Measurements from ENCODE around the gene YJEFN3.

YJEFN3 gene

DNA sequence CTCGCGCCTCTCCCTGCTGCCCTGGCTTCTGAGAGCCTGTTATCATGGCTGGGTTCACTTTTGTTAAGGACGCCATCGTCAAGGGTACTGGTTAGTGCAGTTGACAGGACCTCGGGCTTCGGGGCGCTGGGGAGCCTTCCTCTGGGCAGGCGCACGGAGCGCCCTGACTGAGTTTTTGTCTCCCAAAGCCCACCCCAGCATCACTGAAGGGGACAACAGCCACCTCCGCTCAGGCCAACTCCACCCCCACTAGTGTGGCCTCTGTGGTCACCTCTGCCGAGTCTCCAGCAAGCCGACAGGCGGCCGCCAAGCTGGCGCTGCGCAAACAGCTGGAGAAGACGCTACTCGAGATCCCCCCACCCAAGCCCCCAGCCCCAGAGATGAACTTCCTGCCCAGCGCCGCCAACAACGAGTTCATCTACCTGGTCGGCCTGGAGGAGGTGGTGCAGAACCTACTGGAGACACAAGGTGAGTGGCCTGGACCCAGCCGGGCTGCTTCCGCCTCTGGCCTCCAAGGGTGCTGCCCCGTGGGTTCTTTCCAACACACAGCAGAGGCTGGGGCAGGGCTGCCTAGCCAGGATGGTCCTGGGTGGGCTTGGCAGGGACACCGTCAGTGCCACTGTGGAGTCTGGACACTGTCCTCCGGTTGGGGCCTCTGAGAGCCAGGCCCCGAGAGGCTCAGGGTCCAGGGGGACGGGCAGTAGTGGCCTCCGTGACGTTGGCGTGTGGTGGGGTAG lies 30.3 kb upstream of the YJEFN3 start:
- DNase-seq (ENCODE audit: low spot score): no peak
- FAIRE-seq: no peak

DNA sequence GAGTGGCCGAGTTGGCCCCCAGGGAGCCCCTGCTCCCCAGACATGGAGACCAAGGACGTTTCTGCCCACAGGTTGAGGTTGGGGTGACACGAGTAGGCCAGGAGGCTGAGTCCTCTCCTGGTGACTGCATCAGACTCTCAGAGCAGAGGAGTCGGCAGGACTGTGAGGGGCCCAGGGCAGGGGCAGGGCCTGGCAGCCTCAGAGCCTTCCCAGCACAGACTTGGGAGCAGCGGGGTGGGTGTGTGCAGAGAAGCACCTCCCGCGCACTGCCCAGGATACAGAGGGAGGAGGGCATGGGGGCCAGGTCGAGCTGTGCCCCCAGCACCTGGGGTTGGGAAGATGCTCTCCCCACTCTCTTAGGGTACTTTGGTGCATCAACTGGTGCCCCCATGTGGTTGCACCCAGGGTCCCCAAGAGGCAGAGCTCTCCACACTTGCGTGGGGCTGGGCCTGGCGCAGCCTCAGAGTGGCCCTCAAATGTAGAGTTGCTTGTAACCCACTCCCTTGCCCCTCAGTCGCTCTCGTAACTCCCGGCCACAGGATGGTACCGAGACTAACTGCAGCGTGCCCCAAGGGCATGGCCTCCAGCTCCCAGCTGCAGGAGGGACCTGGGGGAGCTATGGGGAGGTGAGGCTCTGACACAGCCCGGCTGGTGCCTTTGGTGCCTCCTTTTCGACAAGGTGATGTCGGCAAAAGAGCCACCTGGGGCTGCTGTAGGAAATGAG lies 29.3 kb upstream of the YJEFN3 start:
- no peak for DNase-seq (ENCODE audit: low spot score)
- FAIRE-seq: no peak

DNA sequence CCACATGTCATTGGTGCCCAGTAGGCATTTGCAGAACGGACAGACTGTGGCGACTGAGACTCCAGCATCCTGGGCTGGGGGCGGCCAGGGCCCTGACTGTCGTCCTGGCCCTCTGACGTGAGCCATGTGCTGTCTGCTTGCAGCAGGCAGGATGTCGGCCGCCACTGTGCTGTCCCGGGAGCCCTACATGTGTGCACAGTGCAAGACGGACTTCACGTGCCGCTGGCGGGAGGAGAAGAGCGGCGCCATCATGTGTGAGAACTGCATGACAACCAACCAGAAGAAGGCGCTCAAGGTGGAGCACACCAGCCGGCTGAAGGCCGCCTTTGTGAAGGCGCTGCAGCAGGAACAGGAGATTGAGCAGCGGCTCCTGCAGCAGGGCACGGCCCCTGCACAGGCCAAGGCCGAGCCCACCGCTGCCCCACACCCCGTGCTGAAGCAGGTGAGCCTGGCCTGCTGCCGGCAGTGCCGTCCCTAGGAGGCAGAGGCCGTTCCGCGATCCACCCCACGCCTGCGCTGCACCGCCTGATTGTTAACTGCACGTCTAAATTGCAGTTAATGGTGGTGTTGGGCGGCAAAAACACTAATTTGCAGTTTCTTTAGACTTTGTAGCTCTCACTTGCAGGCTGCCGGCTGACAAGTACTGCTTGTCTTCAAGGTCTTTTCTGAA lies 27.6 kb upstream of the YJEFN3 start:
- FAIRE-seq: no peak
- DNase-seq (ENCODE audit: low spot score): no peak

DNA sequence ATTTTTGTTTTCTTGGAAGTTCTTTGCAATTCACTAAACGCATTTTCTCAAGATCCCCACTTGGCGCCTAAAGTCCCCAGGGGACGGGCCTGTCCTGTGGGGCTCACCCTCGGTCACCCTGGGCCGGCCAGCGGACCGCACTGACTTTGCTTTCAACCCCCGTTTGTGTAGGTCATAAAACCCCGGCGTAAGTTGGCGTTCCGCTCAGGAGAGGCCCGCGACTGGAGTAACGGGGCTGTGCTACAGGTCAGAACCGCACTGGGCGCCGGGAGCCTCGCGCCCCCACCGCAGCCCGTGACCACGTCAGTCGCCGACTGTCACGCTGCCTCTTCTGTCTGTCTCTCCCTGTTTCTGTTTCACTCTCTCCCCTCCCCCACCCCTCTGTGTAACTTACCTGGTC lies 26.9 kb upstream of the YJEFN3 start:
- DNase-seq (ENCODE audit: low spot score) (no peak), FAIRE-seq (no peak)

DNA sequence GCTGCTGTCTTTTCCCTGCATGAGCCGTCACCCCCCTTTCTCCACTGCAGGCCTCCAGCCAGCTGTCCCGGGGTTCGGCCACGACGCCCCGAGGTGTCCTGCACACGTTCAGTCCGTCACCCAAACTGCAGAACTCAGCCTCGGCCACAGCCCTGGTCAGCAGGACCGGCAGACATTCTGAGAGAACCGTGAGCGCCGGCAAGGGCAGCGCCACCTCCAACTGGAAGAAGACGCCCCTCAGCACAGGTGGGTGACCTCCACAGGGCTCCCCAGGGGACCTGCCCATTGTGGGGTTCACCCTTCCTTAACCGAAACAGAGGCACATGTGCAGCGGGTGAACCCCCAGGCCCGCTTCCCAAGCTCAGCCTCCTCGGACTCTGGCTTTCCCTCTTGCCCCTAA lies 26.4 kb upstream of the YJEFN3 start:
- FAIRE-seq: no peak
- DNase-seq (ENCODE audit: low spot score): no peak

DNA sequence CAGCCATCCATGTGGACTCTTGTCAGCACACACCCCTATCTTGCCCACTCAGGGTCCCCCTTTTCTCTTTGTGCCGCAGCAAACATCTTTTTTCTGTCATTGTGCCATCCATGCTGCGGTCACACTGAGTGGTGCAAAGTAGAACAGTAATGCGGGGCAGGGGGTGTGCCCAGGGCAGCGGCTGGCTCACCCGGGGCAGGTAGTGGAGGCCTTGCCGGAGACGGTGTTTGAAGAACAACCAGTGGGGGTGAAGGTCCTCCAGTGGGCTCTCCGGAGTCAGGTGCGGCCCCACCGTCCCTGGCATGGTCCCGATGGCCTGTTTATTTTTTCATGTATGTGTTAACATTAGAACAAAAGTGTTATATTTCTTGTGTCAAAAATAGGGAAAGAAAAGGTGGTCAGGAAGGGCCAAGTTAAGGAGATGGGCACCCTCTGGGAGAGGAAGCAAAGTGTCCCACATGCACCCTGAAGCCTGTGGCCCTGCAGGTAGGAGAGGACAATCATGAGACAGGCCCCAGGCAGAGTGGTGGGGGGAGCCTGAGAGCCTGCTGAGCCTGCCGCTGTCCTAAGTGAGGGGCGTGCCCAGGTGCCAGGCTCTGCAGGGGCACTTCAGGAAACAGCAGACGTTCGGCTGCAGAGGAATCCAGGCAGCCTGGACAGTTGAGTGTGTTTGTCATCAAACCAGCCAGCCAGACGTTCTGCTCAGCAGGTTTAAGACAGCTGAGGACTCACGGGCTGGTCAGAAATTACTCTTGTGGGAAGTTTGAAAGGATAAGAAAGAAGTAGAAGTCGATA lies 25.7 kb upstream of the YJEFN3 start:
- no peak for FAIRE-seq
- DNase-seq (ENCODE audit: low spot score): no peak

DNA sequence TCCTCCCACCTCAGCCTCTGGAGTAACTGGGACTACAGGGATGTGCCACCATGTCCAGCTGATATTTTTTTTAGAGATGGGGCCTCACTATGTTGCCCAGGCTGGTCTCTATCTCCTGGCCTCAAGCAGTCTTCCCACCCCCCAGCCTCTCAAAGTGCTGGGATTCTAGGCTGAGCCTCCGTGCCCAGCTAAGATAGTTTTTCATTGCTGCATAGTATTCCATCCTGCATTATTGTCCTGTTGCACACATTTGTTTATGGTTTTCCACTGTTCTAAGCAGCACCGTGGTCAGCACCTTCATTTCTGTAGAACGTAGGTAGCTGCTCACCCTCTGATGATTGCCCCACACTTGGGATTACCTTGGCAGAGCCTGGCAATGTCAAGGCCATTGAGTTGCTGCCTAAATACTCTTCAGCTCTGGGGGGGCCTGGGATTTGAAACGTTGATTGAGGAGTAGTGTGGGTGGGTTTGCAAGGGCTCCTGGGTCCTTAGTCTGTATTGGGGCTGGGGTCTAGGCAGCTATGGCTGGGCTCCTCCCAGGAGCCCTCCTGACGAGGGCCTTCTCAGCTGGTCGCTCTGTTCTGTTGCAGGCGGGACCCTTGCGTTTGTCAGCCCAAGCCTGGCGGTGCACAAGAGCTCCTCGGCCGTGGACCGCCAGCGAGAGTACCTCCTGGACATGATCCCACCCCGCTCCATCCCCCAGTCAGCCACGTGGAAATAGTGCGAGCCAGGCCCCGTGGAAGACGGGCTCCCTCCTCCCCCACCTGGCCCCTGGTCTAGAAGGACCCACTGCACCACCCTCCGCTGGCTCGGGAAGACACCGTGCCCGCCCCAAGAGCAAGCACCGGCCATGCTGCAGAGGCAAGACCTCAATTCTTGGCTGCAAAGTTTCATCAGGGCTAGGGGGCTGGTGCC lies 23.7 kb upstream of the YJEFN3 start:
- DNase-seq (ENCODE audit: low spot score) (no peak), FAIRE-seq (no peak)

DNA sequence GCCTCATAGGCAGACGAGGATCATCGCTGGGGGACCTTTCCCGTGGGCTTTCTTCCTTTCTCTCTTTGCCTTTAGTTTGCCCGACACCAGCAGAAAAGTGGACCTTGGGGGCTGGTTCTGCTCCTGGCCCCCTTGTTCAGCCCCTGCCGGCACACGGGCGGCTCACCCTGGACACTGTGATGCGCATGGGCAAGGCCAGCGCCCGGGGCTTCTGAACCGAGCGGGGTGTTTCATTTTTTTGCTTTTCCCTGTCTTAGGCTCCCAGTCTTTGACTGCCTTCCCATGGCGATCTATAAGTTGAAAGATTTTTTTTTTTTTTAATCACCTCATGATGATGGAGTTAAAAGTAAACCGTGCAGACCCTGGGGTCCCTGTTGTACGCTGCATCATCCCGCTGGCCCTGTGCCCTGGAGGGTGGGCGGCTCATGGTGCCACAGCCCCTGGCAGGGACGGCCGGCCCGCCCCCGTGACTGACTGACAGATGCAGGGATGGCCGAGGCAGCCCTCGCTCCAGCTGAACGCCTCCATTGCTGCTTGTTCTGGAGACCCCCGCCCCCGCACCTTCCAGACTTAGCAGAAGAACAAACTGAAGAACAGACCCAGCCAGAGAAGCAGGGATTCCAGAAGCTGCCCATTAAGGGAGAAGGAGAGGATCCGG lies 22.9 kb upstream of the YJEFN3 start:
- FAIRE-seq: no peak
- no peak for DNase-seq (ENCODE audit: low spot score)

DNA sequence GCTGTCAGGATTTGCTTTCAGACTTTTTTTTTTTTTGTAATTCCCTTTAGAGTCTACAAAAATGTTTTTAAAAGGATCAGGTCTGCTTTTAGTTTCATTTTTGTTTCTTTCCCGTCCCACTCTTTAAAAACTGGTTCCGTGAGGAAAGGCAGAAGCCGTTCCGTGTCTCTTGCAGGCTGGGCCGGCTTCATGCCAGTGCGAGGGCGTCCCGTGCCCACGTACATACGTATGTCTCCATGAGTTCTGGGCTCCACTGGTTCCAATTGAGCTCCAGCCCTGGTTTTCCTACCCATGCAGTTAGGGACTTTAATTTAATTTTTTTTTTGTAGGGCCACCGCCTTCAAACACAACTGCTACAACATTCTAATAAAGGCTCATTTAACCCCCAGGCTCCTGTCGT lies 22.1 kb upstream of the YJEFN3 start:
- FAIRE-seq: no peak
- no peak for DNase-seq (ENCODE audit: low spot score)

DNA sequence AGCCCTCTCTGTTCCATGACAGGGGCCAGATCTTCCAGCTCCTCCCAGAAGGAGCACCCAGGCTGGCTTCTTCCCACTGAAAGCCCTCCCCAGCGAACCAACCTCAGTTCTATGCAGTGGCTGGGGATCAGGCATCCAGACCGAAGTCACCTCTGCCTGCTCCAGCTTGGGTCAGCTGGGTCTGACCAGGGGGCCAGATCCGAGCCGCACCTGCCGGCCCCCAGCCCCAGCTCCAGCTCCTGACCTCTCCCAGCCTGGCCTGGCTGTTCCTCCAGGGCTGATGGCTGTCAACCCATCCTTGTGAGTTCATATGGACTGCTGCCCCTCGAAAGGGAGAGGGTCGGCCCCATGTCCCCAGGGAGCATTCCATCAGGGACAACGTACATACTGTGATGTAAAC lies 21.4 kb upstream of the YJEFN3 start:
- DNase-seq (ENCODE audit: low spot score) (no peak), FAIRE-seq (no peak)

DNA sequence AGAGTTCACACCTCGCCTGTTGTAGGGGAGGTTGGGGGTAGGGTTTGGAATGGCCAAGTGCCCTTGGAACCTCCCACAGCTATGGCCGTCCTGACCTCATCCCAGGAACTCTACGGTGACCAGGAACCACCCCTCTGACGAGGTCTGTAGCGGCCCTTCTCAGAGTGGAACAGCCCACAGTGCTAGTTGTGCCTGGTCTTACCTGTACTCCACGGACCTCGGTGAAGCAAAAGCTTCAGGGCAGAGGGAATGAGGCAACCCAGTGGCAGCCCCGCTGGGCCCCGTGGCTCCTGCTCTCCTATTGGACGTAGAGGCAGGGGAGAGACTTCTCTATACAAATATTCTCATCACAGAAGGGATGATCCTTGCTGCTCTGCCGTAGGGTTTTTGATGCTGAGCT lies 20.5 kb upstream of the YJEFN3 start:
- no peak for FAIRE-seq
- DNase-seq (ENCODE audit: low spot score): no peak

DNA sequence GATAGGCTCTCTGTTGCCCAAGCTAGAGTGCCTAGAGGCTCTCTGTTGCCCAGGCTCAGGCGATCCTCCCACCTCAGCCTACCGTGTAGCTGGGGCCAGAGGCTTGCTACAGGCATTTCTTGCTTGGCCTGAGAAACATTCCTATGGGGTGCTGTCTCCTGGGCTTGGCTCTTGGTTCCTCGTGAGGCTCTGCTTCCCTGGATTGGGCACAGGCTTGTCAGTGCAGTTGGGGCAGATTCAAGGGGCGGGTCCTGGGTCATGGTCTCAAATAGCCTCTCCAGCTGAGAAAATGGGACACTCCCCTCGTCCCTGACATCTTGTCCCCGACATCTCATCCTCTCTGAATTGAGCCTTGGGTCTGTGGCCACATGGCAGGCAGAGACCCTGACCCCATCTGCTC lies 18.3 kb upstream of the YJEFN3 start:
- no peak for FAIRE-seq
- no peak for DNase-seq (ENCODE audit: low spot score)

DNA sequence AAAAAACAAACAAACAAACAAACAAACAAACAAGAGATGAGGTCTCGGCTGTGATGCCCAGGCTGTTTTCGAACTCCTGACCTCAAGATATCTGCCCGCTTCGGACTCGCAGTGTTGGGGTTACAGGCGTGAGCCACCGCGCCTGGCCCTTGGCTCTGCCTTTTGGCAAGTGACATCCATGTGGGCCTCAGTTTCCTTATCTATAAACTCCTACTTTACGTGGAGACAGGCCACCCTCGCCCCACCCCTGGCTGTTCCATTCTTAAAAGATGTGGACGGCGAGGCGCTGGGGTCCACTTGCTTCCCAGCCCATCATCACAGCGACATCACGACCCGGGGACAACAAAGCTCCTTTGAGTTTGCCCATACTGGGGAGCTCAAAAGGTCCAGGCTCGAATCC lies 15.0 kb upstream of the YJEFN3 start:
- DNase-seq (ENCODE audit: low spot score): no peak

DNA sequence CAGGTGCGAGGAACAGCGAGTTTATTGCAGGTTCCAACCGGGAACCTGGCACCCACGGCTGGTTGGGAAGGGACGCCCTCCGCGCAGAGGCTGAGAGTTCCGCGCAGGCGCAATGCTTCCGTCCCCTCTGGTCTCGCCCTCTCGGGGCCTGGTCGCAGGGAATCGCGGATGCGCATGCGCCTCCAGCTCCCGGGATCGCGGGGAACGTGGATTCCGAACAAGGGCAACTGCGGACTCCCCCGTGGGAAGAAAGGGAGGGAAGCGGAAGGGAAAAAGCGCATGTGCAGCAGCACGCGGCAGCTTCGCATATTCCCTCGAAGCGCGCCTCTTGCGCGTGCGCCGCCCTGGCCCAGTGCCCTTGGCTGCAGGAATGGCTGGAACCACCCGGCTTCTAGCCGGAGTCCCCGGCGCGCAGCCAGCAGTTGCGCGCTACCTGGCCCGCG lies 14.5 kb upstream of the YJEFN3 start:
- no peak for DNase-seq (ENCODE audit: low spot score)

More for the DNA sequence above, 15.0 kb upstream of the YJEFN3 start:
- no peak for FAIRE-seq

DNA sequence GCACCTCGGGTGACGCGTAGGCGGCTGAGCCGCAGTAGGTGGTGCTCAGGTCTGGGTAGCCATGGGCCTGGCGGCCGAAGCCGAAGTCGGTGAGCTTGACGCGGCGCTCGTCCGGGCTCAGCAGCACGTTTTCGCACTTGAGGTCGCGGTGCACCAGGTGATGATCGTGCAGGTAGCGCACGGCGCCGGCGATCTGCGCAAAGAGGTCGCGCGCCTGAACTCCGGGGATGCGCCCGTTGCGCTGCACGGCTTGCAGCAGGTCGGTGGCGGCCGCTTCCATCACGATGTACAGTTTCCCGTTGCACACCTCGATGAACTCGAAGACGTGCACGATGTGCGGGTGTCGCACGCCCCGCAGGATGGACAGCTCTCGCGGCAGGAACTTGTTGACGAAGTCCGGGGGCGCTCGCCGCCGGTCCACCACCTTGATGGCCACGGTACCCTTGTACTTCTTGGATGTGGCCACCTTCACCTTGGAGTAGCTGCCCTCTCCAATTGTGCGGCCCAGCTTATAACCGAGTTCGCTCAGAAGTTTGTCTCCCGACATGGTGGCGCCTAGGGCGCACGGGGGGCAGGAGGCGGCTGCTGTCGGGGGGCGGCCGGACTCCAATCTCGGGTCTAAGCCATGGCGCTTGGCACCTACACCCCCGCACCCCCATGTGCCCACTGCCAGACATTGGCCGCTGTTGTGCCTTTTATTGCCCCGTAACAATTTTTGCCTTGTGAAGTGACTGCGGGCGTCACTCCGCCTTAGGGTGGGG lies 13.7 kb upstream of the YJEFN3 start, which contains the start of gene TSSK6:
TSSK6 (minus strand) TSS at position 668 of the 761 bp plus-strand sequence; CDS start at position 547, 121 bp downstream.
- no peak for FAIRE-seq
- DNase-seq (ENCODE audit: low spot score): no peak

More for the DNA sequence above, 14.5 kb upstream of the YJEFN3 start:
- FAIRE-seq: no peak

DNA sequence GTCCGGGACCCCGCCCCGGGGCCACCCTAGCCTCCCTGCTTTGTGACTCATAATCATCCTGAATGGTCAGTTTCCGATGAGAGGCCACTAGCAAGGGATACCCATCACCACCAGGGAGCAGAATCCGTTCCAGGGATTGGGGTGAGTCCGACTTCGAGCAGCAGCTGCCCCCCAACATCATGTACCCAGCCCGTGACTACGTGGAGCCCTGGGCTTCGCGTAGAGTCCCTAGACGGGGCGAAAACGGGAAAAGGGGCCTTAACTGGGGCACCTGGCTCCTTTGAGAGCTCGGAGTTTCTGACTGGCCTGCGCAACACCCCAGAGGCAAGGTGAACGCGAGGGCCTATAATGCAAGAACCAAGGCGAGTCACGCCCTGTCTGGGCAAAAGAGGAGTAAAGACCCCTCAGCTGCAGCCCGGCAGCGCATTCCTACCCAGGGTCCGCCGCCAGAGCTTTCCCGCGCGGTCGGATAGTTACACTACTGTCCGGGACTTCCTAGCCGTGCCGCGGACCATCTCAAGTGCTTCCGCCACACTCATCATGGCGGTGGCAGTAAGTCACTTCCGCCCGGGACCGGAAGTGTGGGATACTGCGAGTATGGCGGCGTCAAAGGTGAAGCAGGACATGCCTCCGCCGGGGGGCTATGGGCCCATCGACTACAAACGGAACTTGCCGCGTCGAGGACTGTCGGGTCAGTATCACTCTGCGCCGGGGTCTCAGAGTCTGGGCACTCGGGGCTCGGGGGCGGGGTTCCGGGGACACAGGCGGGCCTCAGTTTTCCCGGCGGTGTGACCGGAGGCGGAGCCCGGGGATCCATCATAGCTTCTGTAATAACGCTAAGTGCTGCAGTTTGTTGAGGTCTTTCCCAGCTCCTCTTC lies 12.8 kb upstream of the YJEFN3 start, which contains the start of gene NDUFA13:
NDUFA13 (plus strand) TSS at position 584 of the 878 bp plus-strand sequence; CDS start at position 598, 14 bp downstream.
- FAIRE-seq (no peak), DNase-seq (ENCODE audit: low spot score) (peak; percentile 79)

DNA sequence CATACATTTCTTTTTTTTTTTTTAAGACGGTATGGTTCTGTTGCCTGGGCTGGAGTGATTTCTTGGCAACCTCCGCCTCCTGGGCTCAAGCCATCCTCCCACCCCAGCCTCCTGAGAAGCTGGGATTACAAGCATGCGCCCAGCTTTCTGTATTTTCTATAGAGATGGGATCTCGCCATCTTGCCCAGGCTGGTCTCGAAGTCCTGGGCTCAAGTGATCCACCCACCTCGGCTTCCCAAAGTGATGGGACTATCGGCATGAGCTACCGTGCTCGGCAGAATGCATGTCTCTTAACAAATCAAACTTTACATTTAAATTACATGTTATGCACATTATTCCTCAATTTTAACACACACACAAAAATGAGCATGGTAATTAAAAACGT lies 11.5 kb upstream of the YJEFN3 start:
- DNase-seq (ENCODE audit: low spot score): no peak
- no peak for FAIRE-seq

DNA sequence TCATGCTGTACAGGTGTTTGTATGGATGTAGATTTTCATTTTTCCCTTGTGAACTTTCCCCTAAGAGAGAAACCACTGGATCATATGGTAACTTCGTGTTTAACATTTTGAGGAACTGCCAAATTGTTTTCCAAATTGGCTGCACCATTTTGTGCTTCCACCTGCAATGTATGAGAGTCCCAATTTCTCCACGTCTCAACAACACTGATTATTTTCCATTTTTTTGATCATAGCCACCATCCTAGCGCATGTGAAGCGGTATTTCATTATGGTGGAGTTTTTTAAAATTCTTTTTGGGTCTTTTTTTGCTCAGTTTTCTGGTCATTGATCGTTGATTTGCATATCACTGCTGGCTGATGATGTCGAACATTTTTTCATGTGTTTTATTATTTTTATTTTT lies 7.7 kb upstream of the YJEFN3 start:
- DNase-seq (ENCODE audit: low spot score) (no peak), FAIRE-seq (no peak)

All from RCC 7860 (cell line).